CD4-positive, alpha-beta T cell treated with Interleukin-15 for 4 hours (primary cell): ENCODE results near the gene GNPTG.

ENCODE experiments used
- DNase-seq: peaks from one replicate; pipeline ENCODE4 v3.0.0-alpha.2; 2020; ENCODE audit warnings: low spot score

The GNPTG gene

DNA sequence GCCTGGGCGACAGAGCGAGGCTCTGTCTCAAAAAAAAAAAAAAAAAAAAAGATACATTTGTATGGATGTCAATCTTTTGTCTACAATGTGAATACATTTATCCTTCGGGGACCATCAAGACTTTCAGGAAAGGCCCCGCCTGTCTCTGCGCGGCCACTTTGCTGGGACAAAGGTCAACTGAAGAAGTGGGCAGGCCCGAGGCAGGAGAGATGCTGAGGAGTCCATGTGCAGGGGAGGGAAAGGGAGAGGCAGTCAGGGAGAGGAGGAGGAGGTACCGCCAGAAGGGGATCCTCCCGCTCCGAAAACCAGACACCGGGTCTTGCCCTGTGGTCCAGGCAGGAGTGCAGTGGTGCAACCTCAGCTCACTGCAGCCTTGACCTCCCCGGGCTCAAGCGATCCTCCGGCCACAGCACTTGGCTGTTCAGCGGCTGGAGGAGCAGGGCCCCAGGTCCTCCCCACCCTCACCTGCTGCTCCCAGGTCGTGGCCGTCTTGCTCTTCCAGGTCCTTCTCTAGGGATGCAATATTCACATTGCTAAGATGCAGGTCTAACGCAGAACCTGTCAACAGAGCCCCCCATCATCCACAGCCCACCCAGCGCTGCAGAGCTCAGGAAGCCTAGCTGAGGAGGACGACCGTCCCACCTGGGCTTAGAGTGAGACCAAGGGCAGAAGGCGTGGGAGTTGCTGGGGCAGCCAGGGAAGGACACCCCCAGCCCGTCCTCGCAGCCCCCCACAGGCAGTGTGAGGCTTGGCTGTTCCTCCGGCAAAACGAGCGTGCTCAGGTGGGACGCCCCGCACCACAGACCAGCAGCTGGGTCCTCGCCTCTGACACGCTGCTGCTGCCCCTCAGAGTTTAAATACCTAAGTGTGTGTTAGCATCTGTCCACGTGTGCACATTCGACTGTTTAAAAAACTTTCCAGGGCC, 19.6 kb downstream of the GNPTG start:
- DNase-seq: no peak

- DNase-seq: no peak
These were observed 20.7 kb downstream of the GNPTG start for GRCh38 chr16:1372292-1372950.

DNA sequence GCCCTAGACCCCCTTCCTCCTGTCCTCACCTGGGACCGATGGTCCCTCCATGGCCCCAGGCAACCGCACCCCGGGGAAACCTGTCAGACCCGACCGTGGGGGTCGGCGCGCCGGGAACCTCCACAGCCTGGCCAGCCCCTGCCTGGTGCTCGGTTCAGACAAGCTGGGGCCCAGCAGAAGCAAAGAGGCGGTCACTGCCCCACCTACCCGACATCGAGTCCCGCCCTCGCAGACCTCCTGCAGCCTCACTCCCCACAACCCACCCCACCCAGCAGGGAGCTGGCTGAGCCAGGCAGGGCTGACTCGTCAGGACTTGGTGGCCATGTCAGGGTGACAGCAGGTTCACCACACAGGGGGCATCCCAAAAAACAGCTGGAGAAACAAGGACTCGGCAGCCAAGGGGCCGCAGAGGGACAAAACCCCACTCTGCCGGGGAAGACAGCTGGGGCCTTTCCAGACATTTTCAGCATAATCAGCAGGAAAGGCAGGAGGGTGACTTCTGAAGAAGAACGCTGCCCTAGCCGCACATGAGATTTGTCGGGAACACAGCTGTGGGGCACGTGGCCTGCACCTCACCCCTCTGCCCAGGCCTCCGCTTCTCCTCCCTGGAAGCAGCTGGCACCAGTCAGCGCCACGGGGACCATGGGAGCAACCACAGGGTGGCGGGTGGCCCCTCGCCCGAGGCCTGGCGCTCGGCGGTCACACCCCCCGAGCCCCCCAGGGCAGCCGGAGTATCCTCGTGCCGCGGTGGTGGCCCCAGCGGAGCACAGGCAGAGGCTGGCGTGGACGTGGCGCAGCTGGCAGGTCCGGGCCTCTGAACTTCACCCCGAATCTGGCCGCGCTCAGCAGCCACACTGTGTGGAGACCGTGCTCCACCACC, 22.9 kb downstream of the GNPTG start:
- DNase-seq: no peak

DNA sequence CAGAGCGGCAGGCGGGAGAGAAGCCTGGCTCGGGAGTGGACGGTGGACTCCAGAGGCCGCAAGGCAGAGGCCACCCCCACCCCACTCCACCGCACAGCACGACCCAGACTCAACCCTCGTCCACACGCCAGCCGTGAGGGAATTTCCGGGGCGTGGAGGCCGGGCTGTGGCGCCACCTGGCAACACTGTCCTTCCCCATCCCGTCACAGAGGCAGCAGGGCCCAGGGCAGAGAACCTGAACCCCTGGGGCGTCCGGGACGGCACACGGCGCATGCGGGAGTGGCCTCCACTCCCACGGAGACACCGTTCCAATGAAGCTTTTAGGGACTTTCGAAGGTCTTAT, 23.5 kb downstream of the GNPTG start:
- no peak for DNase-seq

GRCh38 chr16:1375741-1376410, 24.1 kb downstream of the GNPTG start:
- DNase-seq: no peak

GRCh38 chr16:1377406-1378010, 25.8 kb downstream of the GNPTG start:
- DNase-seq: no peak

DNA sequence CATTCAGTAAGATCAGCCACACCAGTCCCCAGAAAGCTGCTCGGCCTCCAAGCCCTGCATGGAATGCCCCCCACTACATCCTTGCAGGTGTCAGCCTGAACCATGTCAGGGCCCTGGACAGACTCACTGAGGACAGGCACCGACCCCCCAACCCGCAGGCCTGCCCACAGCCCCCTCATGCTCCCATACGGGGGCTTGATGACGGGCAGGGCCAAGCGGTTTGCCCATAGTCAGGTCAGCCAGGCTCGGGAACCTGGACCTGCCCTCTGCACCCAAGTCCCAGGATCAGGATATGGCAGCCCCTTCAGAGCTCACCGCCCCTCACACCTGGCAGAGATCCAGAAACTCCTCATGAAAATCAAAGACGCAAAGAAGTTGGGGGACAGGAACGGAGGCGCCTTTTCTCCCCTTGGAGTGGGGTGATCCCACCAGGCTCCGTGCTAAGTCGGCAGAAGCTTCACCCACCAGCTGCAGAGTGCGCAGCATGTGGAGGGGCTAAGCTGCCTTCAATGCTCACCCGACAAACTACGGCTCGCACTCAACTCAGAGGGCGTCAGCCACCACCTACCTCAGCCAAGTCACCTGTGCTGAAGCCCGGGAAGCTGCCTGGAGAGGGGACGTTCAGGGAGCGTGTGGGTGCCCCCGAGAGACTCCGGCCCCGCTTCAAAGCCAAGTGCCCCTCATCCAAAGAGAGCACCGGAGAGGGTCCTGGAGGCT, 26.5 kb downstream of the GNPTG start:
- no peak for DNase-seq

DNA sequence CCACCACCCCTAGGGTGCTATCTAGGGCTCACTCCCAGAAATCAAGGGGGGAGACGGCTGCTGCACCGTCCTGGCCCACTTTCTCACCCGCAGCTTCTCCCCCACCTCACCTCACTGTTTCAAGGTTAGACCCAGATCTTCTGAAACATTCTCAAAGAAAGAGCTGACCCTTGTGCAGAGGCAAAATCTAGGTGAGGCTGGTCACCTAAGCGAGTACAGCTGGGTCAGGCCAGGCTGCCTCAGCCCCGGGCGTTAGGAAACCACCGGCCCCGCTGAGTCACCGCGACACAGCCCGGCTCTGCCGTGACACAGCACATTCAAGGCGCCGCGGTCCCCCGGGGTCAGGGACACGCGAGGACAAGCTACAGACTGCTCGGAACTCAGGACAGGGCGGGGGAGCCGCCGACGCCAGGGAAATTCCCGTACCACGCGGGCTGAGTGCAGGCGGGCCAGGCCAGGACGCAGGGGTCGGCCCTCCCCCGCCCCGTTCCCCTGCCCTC, 27.1 kb downstream of the GNPTG start:
- DNase-seq: peak; percentile 65

DNA sequence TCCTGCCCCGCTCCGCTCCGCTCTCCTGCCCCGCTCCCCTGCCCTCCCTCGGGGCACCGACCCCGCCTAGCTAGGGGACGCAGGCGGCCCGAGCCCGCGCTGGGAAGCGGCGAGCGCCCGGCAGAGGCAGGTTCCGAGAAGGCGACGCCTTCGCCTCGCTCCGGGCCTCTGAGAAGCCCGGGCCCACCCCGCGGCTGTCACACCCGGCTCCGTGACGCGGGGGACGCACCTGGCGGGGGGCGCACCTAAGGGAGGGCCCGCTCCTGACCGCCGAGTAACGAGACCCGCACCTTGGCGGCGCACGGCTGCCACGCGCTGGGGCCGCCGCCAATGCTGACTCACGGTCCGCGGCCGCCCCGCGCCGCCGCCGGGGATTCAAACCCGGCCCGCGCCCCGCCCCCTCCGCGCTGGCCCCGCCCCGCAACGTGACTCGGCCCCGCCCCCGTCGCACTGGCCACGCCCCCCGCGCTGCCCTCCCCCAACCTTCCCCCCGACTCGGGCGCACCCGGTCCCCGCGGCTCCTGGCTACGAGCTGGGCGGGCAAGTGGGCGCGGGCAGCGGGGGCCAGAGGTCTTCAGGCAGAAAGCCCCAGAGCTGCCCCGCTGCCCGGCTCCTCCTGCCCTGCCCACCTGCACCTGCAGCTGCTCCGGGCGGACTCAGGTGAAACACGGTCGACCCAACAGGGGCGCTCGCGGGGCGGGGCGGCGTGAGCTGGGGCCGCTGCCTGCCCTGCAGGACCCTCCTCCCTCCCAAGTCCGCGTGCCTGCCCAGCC, 27.8 kb downstream of the GNPTG start:
- DNase-seq: peak; percentile 50

- DNase-seq: no peak
These were observed 28.5 kb downstream of the GNPTG start for GRCh38 chr16:1380195-1380594.

DNA sequence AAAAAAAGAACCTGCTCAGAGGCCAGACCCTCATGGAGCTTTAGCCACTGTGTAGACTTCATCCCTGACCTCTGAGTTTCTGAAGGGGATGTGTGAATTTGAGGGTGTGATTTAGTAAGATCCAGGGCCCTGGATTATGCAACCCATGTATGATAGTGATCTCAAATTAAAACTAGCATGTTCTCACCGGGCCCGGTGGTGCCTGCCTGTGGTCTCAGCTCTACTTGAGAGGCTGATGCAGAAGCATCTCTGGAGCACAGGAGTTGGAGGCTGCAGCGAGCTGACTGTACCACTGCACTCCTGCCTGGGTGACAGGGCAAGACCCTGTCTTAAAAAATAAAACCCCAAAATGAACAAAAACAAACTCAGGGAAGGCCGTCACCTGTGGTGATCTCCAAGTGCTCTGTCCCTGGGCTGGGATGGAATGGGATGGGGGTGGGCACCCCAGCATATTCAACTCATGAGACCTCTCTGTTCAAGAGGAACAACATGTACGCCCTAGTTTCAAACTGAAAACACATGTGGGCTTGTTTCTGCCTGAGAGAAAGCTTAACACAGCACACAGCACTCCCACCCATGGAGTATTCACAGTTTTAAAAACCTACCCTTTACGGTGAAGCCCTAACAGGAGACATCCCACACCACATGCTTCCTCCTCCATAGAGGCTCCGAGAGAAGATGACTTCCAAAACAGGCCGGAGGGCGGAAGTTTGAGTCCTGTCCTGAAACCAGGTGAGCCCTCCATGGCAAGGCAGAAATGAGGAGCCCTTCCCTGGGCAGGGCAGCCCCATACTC, 30.1 kb downstream of the GNPTG start:
- DNase-seq: no peak

DNA sequence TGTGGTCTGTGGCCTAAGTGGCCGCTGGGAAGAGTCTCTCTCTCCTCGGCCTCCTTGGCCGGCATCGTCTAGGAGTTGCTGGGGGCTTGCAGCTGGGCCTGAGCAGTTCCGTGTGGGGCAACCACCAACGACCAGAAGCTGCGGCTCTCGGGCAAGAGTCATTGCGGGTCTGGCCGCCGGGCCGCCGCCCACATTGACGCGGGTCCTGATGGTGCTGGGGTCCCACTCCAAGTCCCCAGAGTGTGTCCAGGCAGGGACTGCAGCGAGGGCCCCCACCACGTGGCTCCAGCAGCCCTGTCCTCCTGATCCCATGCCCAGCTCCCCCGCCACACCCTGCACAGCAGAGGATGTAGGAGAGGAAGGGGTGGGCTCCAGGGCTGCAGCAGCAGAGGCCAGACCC, 31.8 kb downstream of the GNPTG start:
- DNase-seq: no peak

- no peak for DNase-seq
These were observed 33.5 kb downstream of the GNPTG start for GRCh38 chr16:1385232-1385631.

- no peak for DNase-seq
These were observed 35.6 kb downstream of the GNPTG start for GRCh38 chr16:1387331-1387730.

DNA sequence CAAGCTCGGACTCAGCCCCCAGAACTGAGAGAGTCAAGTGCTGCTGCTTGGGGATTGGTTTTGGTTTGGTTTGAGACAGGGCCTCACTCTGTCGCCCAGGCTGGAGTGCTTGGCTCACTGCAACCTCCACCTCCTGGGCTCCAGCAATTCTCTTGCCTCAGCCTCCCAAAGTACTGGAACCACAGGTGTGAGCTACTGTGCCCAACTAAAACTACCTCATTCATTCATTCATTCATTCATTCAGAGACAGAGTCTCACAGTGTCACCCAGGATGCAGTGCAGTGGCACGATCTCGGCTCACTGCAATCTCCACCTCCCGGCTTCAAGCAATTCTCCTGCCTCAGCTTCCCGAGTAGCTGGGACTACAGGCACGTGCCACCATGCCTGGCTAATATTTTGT, 38.0 kb downstream of the GNPTG start:
- DNase-seq: no peak

DNA sequence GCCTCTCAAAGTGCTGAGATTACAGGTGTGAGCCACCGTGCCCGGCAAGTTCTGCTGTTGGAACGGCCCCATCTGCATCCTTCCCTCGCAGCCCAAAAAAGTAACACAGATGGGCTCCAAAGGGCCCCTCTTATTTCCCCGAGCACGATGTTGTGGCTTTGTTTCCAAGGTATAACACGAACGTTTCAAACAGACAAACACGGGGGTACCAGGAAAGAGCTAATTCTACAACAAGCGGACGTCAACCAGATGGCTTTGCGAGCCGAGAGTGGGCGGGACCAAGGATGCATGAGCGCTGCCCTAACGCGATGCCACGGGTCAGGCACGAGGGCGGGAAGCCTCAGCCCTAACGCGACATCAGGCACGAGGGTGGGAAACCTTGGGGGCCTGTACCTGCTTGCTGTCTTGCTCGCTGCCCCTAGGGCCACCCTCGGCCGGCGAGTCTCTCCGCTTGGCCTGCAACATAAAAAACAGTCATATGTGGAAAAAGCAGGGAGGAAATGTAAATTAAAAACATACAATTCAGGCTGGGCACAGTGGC, 38.6 kb downstream of the GNPTG start:
- no peak for DNase-seq

GRCh38 chr16:1392826-1393225, 41.1 kb downstream of the GNPTG start:
- no peak for DNase-seq

- DNase-seq: no peak
These were observed 42.0 kb downstream of the GNPTG start for GRCh38 chr16:1393613-1394176.
